Activated CD4-positive, CD25-positive, alpha-beta regulatory T cell (primary cell): ENCODE data around the gene GOLGA8F.
"Not testable (repeated sequence)": the region's sequence is repeated elsewhere in the genome, so short reads cannot be mapped to it uniquely, and the experiment has no call there.

Experiments used
- DNase-seq, 4 experiments: peaks; one replicate each; lab custom pipeline; 2025; lab: John Stamatoyannopoulos, UW

Gene GOLGA8F, protein sequence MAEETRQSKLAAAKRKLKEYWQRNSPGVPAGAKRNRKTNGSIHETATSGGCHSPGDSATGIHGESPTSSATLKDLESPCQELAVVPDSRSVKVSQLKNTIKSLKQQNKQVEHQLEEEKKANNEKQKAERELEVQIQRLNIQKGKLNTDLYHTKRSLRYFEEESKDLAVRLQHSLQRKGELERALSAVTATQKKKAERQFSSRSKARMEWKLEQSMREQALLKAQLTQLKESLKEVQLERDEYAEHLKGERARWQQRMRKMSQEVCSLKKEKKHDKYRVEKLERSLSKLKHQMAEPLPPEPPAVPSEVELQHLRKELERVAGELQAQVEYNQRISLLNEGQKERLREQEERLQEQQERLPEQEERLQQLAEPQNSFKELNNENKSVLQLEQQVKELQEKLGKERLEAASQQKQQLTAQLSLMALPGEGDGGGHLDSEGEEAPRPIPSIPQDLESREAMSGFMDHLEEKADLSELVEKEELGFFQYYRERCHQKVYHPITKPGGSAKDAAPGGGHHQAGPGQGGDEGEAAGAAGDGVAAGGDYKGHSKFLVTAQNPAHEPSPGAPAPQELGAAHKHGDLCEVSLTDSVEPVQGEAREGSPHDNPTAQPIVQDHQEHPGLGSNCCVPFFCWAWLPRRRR

DNA sequence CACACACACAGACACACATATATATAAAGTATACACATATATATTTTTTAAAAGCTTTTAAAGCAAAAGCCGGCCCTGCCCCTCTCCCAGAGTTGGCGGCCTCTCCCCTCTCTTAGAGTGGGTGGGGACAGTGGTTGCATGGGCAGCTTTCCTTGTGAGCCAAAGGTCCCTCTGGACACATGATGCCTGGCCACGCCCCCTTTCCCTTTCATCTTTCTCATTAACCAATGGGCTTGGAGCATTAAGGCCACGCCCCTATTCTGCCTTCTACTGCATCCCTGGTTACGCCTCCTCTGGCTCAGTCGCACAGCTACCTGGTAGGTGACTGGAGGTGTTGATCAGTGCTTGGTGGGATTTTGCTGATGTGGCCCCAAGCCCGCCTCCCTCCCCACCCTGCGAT is at the start of gene GOLGA8F:
Gene GOLGA8F, plus strand, starts transcription at position 301 of the 400 bp plus-strand sequence. Its CDS starts 98 bp downstream, at position 399.
- not testable (repeated sequence) for DNase-seq

DNA sequence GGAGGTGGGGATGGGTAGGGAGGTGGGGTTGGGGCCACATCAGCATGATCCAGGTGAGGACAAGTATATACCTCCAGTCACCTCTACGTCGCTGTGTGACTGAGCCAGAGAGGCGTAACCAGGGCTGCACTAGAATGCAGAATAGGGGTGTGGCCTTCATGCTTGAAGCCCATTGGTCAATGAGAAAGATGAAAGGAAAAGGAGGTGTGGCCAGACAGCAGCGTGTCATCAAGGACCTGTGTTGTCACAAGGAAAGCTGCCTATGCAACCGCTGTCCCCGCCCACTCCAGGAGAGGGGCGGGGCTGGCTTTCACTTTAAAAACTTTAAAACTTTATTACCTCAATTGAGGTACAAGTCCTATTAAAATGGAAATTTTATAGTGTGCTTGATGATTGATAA is 20.5 kb upstream of the GOLGA8F start, which contains the start of gene GOLGA6L24:
Gene GOLGA6L24, minus strand, starts transcription at position 101 of the 400 bp plus-strand sequence. Its CDS starts 61 bp downstream, at position 40.
- DNase-seq = not testable (repeated sequence)

DNA sequence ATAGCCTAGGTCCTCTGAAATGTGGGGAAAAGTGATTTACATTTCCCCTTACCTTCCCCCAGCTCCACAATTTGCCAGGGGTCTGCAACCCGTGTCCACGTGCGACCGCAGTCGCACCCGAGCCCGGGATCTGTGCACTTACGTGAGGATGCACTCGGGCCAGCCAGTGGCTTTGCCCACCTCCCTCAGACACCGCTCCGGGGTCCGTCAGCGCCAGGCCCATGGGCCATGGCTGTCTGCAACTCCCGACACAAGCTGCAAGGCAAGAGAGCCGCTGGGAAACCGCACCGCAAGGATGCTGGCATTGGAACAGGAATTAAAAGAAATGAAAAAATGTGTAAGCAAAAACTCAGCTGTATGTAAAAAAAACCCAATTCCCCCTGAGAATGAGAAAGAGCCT is 13.0 kb upstream of the GOLGA8F start:
- DNase-seq = not testable (repeated sequence)

DNA sequence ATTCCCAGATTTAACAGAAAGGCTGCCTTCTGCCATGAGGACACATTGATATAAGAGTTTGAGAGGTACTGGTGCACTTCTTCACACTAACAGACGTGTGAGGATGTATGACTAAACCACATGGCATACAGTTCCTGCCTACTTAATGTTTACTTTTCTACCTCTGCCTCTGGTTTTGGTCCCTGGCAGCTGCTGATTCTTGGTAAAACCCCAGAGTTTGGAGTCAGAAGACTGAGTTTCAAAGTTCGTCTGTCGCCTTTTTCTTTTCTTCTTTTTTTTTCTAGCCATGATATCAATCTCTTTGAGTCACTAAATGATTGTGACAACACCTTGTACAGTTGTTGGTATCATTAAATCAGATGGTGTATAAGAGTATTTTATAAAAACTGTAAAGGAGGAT is 1.6 kb downstream of the GOLGA8F start:
- not testable (repeated sequence) for DNase-seq

DNA sequence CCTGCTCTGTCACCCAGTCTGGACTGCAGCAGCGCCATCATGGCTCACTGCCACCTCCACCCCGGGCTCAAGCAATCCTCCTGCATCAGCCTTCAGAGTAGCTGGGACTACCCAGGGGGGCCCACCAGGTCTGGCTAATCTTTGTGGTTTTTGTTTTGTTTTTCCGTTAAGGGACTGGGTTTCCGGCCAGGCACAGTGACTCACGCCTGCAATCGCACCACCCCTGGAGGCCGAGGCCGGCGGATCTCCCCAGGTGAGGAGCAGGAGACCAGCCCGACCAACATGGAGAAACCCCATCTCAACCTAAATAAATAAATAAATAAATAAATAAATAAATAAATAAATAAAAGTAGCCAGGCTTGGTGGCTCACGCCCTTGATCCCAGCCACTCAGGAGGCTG is 17.6 kb downstream of the GOLGA8F start:
- not testable (repeated sequence) for DNase-seq

DNA sequence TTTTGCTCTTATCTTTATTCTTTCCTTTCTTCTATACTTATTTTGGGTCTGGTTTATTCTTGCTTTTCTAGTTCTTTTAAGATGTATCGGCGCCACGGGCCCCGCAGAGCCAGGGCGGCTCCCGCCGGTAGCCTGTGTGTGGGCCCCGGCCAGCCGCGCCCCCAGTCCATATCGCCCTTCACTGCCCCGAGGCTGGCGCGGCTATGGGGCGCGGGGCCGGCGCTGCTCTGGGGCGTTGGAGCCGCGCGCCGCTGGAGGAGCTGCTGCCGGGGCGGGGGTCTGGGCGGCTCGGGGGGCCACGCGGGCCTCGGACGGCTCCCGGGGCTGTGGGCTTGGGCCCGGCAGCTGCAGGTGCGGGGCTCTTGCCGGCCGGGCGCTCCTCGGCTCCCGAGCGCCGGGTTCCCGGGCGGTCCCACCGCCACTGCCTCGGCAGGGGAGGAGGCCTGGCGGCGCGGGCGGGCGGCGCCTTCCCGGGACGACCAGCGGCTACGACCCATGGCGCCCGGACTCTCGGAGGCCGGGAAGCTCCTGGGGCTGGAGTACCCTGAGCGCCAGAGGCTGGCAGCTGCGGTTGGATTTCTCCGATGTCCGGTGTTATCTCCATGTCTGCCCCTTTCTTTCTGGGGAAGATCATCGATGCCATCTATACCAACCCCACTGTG is 24.4 kb downstream of the GOLGA8F start:
- not testable (repeated sequence) for DNase-seq

DNA sequence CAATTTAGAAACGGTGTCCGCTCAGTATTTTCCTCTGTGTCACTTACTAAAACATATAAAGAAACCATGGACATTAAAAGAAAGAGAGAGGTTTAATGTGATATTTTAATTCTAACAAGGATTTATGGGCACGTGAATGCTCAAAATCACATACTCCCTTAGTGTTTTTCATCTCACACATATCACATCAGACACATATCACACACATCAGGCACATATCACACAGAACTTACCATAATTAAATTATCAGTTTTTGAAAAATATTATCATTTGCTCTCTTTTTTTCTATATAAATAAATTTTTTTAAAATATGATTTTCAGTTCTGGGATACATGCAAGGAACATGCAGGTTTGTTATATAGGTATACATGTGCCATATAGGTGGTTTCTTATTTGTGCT is 42.0 kb downstream of the GOLGA8F start:
- not testable (repeated sequence) for DNase-seq

DNA sequence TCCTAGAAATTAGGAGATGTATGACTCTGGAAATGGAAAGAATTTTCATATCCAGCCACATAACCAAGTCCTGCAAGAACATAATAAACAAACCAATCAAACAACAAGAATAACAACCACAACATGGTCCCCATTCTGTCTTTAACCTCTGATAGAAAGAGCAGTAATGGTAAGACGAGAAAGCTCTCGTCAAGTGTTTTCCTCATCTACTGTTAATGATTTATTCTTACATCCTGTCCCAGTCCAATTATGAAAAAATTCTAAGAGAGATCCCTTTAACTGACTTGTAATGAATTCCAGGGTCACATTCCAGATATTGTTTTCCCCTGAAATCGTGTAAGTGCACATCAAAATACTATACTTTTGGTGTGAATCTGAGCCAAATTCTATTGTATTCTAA is 57.1 kb downstream of the GOLGA8F start:
- DNase-seq = not testable (repeated sequence)
